Type B pancreatic cell (in vitro differentiated cells): Measurements from ENCODE around the gene PPP2R5C. TPM values are rescaled to one million over a fixed set of nuclear protein-coding genes. Genes with fewer than 3 reads are reported as not detected.
A peak's percentile ranks its signal among the peaks of the same experiment; 100 is the strongest.

Experiments used
- DNase-seq: peaks from one replicate; pipeline ENCODE4 v3.0.0; 2021; ENCODE audit warnings: mixed read lengths; ENCODE audit not compliant: unreplicated experiment; ENCODE audit errors: extremely low spot score
- H3K27ac Mint-ChIP-seq: 2 replicates; pipeline ENCODE4 v1.8.0; 2021; ENCODE audit warnings: mild to moderate bottlenecking, mixed read lengths
- H3K27me3 Mint-ChIP-seq: 2 replicates; pipeline ENCODE4 v1.8.0; 2021; ENCODE audit warnings: mixed read lengths
- H3K36me3 Mint-ChIP-seq: 2 replicates; pipeline ENCODE4 v1.8.0; 2021; ENCODE audit warnings: mixed read lengths
- H3K4me1 Mint-ChIP-seq: one replicate; pipeline ENCODE4 v1.8.0; 2021; ENCODE audit warnings: mixed read lengths; ENCODE audit not compliant: unreplicated experiment
- H3K4me3 Mint-ChIP-seq: 2 replicates; pipeline ENCODE4 v1.8.0; 2021; ENCODE audit warnings: mild to moderate bottlenecking, mixed read lengths
- H3K9me3 Mint-ChIP-seq: 2 replicates; pipeline ENCODE4 v1.8.0; 2021; ENCODE audit warnings: mixed read lengths
- total RNA-seq: library from RNA; stranded (reverse); gene quantifications from 2 replicates; pipeline ENCODE4 v1.2.1, GENCODE V29; 2021; ENCODE audit warnings: low replicate concordance
- TF ChIP-seq, protein P1 (sequence below): fragments of 200-600 bp; sonication (generic); conservative IDR thresholded peaks from 2 replicates; pipeline ENCODE4 v1.5.0; 2021; ENCODE audit warnings: antibody characterized with exemption, mild to moderate bottlenecking

Gene PPP2R5C
- total RNA-seq, 1 donor from 2014 or later = 99.8 TPM

DNA sequence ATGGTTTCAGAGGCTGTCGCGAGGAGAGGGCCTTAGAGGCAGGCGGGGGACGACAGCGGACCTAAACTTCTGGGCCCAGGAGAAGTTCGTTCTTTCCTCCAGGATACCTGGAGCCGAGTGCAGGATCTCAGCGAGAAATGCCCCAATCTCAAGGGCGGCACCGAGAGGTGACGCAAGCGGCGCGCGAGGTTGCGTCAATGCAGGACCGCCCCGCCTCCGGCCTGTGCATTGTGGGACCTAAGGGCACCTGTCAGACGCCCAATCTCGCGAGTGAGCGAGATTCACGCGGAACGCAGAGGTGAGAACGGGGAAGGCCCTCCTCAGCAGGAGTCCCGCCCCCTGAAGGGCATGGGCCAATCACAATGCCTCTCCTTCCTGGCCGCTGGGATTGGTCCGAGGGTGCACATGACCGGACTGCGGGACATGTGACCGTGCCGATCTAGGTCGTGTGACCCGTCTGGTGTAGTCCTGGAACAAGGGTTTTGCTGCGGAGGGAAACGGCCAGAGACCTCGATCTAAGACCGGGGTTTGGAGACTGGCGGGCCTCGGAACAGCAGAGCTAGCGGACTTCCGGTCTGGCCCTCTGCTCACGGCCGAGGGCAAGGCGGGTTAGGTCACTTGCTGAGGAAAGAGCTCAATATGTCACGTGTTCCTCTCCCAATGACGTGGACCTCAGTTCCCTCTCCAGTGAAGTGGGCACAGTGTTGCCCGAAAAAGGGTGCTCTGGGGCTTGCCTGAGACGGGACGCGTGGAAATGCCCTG is 186.6 kb downstream of the PPP2R5C start:
- DNase-seq = peak; percentile 100
- Mint-ChIP-seq H3K4me1 (peaks cover 13% of the 10 kb centered on the region), H3K27ac (peak overlapping the region; percentile 100), H3K36me3 (no peaks in the 10 kb centered on the region), H3K27me3 (peaks cover 42% of the 10 kb centered on the region), H3K9me3 (no peaks in the 10 kb centered on the region), H3K4me3 (peak overlapping the region; percentile 99)
- TF ChIP-seq, protein P1, sequence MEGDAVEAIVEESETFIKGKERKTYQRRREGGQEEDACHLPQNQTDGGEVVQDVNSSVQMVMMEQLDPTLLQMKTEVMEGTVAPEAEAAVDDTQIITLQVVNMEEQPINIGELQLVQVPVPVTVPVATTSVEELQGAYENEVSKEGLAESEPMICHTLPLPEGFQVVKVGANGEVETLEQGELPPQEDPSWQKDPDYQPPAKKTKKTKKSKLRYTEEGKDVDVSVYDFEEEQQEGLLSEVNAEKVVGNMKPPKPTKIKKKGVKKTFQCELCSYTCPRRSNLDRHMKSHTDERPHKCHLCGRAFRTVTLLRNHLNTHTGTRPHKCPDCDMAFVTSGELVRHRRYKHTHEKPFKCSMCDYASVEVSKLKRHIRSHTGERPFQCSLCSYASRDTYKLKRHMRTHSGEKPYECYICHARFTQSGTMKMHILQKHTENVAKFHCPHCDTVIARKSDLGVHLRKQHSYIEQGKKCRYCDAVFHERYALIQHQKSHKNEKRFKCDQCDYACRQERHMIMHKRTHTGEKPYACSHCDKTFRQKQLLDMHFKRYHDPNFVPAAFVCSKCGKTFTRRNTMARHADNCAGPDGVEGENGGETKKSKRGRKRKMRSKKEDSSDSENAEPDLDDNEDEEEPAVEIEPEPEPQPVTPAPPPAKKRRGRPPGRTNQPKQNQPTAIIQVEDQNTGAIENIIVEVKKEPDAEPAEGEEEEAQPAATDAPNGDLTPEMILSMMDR = no peak

DNA sequence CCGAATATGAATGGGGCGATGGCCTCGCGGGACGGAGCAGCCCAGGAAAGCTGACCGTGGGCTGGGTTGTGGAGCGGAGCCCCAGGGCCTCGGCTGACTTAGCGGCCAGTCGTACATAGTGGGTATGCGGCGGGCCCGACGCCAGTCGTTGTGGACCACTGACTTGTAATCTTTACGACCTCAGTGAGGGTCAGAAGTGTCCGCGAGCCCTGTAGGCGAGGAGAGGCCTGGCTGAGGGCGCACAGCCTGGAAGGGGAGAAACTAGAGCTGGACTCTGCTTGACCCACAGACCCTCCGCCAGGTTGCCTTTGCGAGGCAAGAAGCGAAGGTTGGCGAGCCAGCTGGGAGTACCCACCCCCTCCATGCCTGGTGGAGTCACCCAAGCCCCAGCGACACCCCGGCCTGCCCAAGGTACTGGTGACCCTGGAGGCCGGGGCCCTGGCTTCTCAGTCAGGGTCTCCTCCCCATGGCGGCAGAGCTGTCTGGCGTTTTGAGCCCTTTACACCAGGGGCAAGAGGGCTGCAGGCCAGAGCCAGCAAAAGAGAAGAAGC is 187.2 kb downstream of the PPP2R5C start:
- no peaks in the 10 kb centered on the region for H3K9me3 Mint-ChIP-seq
- TF ChIP-seq, protein P1 = no peak
- peaks cover 36% of the 10 kb centered on the region for H3K27me3 Mint-ChIP-seq
- peak overlapping the region; percentile 100 for H3K27ac Mint-ChIP-seq
- no peaks in the 10 kb centered on the region for H3K36me3 Mint-ChIP-seq
- no peak for DNase-seq
- H3K4me3 Mint-ChIP-seq = peak overlapping the region; percentile 99
- H3K4me1 Mint-ChIP-seq = peaks cover 13% of the 10 kb centered on the region

DNA sequence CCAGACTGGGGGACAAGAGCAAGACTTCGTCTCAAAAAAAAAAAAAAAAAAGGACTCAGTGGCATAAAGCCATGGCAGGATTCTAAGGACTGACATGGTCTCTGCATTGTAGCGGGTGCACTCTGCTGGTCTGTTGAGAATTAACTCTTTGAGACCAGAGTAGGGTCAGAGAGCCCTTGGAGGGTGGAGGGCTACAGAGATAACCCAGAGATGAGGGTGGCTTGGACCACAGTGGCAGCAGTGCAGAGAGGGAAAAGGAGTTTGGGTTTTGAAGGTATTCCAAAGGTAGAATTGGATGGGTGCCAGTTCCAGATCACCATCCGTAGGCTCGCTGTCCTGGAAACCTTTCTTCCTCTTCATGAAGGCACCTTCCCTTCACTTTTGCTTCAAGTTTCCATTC is 188.6 kb downstream of the PPP2R5C start:
- Mint-ChIP-seq H3K36me3 (no peaks in the 10 kb centered on the region), H3K27ac (no peak overlapping the region), H3K27me3 (peaks cover 22% of the 10 kb centered on the region), H3K4me3 (peak overlapping the region; percentile 39), H3K4me1 (peaks cover 13% of the 10 kb centered on the region), H3K9me3 (no peaks in the 10 kb centered on the region)
- TF ChIP-seq, protein P1 = no peak
- no peak for DNase-seq

DNA sequence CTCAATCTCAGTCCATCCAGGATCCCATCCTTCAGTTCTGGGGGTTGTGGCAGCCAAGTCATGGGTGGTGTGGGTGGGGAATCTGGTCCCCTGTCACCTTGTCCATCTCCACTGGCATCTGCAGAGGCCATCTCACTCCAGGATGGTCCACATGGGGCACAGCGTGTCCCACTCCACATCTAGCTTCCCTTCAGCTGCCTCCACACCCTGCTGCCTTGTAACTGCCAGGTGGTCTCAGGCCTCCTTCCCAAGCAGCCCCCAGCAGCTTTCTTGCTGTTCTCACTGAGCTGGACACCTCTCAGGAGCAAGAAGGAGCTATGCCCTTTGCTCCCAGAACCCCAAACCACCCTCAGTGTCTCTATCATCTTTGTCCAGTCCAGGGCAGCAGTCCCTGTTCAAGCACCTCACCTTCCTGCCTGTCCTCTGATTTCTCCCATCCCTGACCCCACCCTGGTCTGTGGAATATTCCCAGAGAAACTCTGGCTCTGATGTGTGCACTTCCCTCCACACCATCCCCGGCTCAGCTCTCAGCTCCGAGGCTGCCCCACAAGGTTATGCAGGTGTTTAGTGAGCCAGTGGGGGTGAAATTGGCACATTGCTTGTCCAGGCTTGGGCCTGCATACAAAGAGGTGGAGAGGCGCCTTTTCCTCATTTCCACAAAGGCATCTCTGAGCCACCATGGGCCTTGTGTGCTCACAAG is 189.2 kb downstream of the PPP2R5C start:
- H3K4me1 Mint-ChIP-seq = peaks cover 13% of the 10 kb centered on the region
- no peak for DNase-seq
- no peak overlapping the region for H3K27ac Mint-ChIP-seq
- no peaks in the 10 kb centered on the region for H3K36me3 Mint-ChIP-seq
- H3K9me3 Mint-ChIP-seq = no peaks in the 10 kb centered on the region
- H3K4me3 Mint-ChIP-seq = peak overlapping the region; percentile 71
- peaks cover 17% of the 10 kb centered on the region for H3K27me3 Mint-ChIP-seq
- TF ChIP-seq, protein P1 = no peak

DNA sequence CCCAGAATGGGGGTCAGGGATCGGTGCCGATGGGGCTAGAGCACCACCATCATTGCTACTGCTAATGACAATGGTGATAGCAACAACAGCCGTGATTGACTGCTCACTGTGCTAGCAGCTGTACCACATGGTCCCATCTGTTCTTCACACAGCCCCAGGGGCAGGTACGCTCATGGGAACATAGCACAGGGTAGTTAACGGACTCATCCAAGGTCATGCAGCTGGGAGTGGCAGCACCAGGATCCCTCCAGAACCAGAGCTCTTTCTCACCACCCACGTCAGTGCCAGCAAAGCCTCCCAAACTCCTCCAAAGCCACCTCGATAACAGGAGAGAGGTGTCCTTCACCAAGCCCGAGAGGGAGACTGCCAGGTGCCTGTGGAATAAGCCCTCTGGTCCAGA is 191.6 kb downstream of the PPP2R5C start:
- DNase-seq = no peak
- no peak overlapping the region for H3K4me3 Mint-ChIP-seq
- TF ChIP-seq, protein P1 = no peak
- H3K4me1 Mint-ChIP-seq = peaks cover 9% of the 10 kb centered on the region
- peaks cover under 1% of the 10 kb centered on the region for H3K27me3 Mint-ChIP-seq
- H3K9me3 Mint-ChIP-seq = no peaks in the 10 kb centered on the region
- H3K36me3 Mint-ChIP-seq = no peaks in the 10 kb centered on the region
- no peak overlapping the region for H3K27ac Mint-ChIP-seq
